ENCODE measurements around the gene ASCC1. TPM values are rescaled to one million over a fixed set of nuclear protein-coding genes. Genes with fewer than 3 reads are reported as not detected.

Gene ASCC1
- total and polyA plus RNA-seq, 7 donors: 15.3 to 37.0 (median 19.3) TPM

DNA sequence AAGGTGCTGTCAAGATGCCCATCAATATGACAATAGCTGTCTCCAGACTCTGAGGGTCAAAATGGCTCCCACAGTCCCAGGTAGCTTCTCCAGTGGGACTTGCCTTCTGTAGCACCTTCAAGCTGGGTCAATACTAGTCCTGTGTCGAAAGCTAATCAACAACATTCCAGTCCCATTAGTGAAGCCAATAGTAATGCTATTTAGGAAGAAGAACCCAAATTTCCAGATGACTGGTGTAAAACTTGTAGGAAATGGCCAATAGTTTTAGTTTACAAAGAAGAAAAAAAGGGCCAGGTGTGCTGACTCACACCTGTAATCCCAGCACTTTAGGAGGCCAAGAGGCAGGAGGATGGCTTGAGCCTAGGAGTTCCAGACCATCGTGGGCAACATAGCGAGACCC, 125.8 kb downstream of the ASCC1 start:
- peaks cover 17% of the 10 kb centered on the region for H3K4me1 ChIP-seq
- H3K9me3 ChIP-seq: no peaks in the 10 kb centered on the region
- H3K27me3 ChIP-seq (ENCODE audit: insufficient read depth in 3 of 3, low read length in 2 of 3): peaks cover 0 to 36% (median 11%) of the 10 kb centered on the region in 3 donors
- no peak for ATAC-seq
- TF ChIP-seq CTCF (IDR thresholded peaks at IDR 0.05): no peak
- 94 to 97% (median 95%) methylated on average over 3 of the region's 3 CpGs for WGBS, 3 donors
- no peak for DNase-seq
- intact Hi-C loops (cut with DNase I): no loop called here
- no peak overlapping the region for H3K27ac ChIP-seq
- H3K4me3 ChIP-seq: no peak overlapping the region
- H3K36me3 ChIP-seq (ENCODE audit: insufficient read depth in 1 of 2, low read depth in 1 of 2): no peaks in the 10 kb centered on the region

DNA sequence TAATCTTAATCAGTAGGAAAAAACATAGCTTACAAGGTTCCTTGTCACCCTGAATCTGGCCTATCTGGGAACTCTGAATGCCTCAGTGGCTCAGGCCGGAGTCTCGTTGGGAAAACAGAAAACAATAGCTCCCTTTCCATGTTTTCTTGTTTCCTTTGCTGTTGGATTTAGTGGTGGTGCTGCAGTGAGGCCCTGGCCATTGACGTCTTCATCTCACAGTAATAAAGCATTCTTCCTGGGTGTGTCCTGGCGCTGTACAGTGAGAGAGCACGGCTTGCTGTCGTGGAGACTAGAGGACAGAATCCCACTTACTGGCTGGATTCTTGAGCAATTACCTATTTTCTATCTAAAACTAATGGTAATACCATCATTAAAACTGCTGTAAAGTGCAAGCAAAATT, 126.5 kb downstream of the ASCC1 start:
- H3K4me3 ChIP-seq: no peak overlapping the region
- H3K36me3 ChIP-seq (ENCODE audit: insufficient read depth in 1 of 2, low read depth in 1 of 2): no peaks in the 10 kb centered on the region
- 52 to 70% (median 57%) methylated on average over 6 of the region's 6 CpGs for WGBS, 3 donors
- TF ChIP-seq CTCF (IDR thresholded peaks at IDR 0.05): no peak
- peaks cover 17% of the 10 kb centered on the region for H3K4me1 ChIP-seq
- ATAC-seq (no peak), DNase-seq (no peak)
- intact Hi-C loops (cut with DNase I): no loop called here
- no peak overlapping the region for H3K27ac ChIP-seq
- H3K9me3 ChIP-seq: no peaks in the 10 kb centered on the region
- H3K27me3 ChIP-seq (ENCODE audit: insufficient read depth in 3 of 3, low read length in 2 of 3): peaks cover 0 to 36% (median 11%) of the 10 kb centered on the region in 3 donors

DNA sequence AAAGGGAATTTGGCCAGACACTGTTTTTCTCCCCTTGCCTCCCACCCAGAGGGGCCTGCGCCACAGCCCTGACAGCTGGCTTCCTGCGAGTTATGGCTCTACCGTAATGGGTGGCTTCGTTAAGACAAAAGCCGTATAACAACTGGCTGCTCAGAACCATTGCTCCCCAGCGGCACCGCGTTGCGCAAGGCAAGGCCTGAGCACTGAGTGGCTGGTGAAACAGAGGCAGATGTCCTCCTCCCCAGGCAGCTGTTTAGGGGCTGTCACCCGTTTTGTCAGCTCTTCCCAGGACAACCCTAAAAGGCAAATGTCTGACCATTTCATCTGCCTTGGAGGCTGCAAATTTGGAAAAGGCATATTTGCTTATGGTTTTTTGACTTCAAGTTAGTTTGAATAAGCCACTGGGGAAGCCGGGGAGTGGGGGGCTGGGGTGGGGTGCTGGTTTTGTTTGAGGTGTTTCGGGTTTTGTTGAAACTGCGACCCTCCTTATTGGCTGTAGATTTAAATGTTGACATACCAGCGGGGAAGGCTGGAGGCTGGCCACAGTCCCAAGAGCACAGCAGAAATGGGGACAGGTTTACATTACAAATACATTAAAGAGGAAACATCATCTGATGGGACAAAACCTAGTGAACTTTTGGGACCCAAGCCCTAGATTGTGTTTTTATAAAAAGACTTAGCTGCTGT, 127.0 kb downstream of the ASCC1 start:
- 28 to 43% (median 28%) methylated on average over 14 of the region's 14 CpGs for whole genome bisulfite sequencing, 3 donors
- no peak overlapping the region for H3K27ac ChIP-seq
- peaks cover 0 to 36% (median 11%) of the 10 kb centered on the region in 3 donors for H3K27me3 ChIP-seq (ENCODE audit: insufficient read depth in 3 of 3, low read length in 2 of 3)
- intact Hi-C loops (cut with DNase I): no loop called here
- DNase-seq (peak; percentile 61 to 88), ATAC-seq (peak; percentile 65 to 85 (median 78))
- H3K36me3 ChIP-seq (ENCODE audit: insufficient read depth in 1 of 2, low read depth in 1 of 2): no peaks in the 10 kb centered on the region
- peak overlapping the region; percentile 60 for H3K4me3 ChIP-seq
- no peaks in the 10 kb centered on the region for H3K9me3 ChIP-seq
- no peak for TF ChIP-seq CTCF (IDR thresholded peaks at IDR 0.05)
- H3K4me1 ChIP-seq: peaks cover 17% of the 10 kb centered on the region

- peak within 1 kb of the TSS; percentile 60 for H3K4me3 ChIP-seq
- ATAC-seq (peak in 3 of 4 donors; percentile 24 to 49 (median 43)), DNase-seq (peak; percentile 27 to 55)
- peak within 1 kb of the TSS; percentile 6 for H3K27ac ChIP-seq
- peaks cover 17% of the 10 kb centered on the region for H3K4me1 ChIP-seq
- no peak for TF ChIP-seq CTCF (IDR thresholded peaks at IDR 0.05)
- H3K27me3 ChIP-seq (ENCODE audit: insufficient read depth in 3 of 3, low read length in 2 of 3): peaks cover 0 to 36% (median 11%) of the 10 kb centered on the region in 3 donors
- no peaks in the 10 kb centered on the region for H3K9me3 ChIP-seq
- intact Hi-C loops (cut with DNase I): no loop called here
- 2 to 4% (median 2%) methylated on average over 56 to 65 of the region's 65 CpGs for WGBS, 3 donors
- no peaks in the 10 kb centered on the region for H3K36me3 ChIP-seq (ENCODE audit: insufficient read depth in 1 of 2, low read depth in 1 of 2)
Measured at GRCh38 chr10:72087969-72088888, 127.8 kb downstream of the ASCC1 start, which contains the start of gene SPOCK2. Gene SPOCK2, minus strand, starts transcription at chr10:72088551. Its CDS starts 223 bp downstream, at chr10:72088328.

Data from psoas muscle (tissue), 8 donors.